ENCODE data around the gene MED8. TPM values are rescaled to one million over a fixed set of nuclear protein-coding genes. Genes with fewer than 3 reads are reported as not detected.

MED8 gene
- total and polyA plus RNA-seq, 9 of the 15 experiments (the other 6 are each of a cell fraction or from before 2014, with no cell fraction given) = 23.0 to 120 (median 56.4) TPM

DNA sequence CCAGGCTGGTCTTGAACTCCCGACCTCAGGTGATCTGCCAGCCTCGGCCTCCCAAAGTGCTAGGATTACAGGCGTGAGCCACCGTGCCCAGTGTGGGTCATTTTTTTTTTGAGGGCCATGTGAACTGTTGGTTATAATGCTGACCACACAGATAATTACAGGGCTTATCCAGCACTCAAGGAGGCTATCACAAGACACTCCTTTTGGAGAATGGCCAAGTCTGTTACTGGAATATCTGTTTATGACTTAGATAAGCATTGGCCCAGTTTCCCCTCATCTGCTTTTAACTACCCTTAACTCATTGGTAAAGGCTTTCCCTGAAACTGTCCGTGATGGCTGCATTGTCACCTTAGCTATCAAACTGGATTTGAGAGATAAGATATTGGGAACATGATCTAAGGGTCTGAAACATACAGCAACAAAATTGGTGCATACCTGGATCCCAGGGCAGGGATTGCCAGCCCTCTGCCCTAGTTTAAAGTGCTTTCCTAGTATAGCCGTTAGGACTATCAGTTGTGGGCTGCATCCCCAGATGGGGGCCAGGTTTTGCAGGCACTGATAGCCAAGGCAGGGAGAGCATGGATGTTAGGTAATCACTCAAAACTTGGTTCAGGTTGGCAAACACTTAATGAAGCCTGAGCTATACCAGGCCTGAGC lies 15.7 kb upstream of the MED8 start (continued):
- TF ChIP-seq, protein P1, sequence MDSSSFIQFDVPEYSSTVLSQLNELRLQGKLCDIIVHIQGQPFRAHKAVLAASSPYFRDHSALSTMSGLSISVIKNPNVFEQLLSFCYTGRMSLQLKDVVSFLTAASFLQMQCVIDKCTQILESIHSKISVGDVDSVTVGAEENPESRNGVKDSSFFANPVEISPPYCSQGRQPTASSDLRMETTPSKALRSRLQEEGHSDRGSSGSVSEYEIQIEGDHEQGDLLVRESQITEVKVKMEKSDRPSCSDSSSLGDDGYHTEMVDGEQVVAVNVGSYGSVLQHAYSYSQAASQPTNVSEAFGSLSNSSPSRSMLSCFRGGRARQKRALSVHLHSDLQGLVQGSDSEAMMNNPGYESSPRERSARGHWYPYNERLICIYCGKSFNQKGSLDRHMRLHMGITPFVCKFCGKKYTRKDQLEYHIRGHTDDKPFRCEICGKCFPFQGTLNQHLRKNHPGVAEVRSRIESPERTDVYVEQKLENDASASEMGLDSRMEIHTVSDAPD (CRISPR knock-in tag; IDR thresholded peaks at IDR 0.05) = no peak
- TF ChIP-seq, protein P2, sequence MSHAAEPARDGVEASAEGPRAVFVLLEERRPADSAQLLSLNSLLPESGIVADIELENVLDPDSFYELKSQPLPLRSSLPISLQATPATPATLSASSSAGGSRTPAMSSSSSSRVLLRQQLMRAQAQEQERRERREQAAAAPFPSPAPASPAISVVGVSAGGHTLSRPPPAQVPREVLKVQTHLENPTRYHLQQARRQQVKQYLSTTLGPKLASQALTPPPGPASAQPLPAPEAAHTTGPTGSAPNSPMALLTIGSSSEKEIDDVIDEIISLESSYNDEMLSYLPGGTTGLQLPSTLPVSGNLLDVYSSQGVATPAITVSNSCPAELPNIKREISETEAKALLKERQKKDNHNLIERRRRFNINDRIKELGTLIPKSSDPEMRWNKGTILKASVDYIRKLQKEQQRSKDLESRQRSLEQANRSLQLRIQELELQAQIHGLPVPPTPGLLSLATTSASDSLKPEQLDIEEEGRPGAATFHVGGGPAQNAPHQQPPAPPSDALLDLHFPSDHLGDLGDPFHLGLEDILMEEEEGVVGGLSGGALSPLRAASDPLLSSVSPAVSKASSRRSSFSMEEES (CRISPR knock-in tag; IDR thresholded peaks at IDR 0.05) = 0 out of 2 replicates have a peak, but pooled peaks have one; percentile 1
- TF ChIP-seq NCOA6 (IDR thresholded peaks at IDR 0.05) = no peak
- TF ChIP-seq ZNF347 (CRISPR knock-in tag; IDR thresholded peaks at IDR 0.05; ENCODE audit: low read depth) = no peak
- TF ChIP-seq, protein P3, sequence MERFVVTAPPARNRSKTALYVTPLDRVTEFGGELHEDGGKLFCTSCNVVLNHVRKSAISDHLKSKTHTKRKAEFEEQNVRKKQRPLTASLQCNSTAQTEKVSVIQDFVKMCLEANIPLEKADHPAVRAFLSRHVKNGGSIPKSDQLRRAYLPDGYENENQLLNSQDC (CRISPR knock-in tag; IDR thresholded peaks at IDR 0.05) = no peak
- TF ChIP-seq MCM2 (IDR thresholded peaks at IDR 0.05; ENCODE audit: low read depth) = no peak
- TF ChIP-seq, protein P4, sequence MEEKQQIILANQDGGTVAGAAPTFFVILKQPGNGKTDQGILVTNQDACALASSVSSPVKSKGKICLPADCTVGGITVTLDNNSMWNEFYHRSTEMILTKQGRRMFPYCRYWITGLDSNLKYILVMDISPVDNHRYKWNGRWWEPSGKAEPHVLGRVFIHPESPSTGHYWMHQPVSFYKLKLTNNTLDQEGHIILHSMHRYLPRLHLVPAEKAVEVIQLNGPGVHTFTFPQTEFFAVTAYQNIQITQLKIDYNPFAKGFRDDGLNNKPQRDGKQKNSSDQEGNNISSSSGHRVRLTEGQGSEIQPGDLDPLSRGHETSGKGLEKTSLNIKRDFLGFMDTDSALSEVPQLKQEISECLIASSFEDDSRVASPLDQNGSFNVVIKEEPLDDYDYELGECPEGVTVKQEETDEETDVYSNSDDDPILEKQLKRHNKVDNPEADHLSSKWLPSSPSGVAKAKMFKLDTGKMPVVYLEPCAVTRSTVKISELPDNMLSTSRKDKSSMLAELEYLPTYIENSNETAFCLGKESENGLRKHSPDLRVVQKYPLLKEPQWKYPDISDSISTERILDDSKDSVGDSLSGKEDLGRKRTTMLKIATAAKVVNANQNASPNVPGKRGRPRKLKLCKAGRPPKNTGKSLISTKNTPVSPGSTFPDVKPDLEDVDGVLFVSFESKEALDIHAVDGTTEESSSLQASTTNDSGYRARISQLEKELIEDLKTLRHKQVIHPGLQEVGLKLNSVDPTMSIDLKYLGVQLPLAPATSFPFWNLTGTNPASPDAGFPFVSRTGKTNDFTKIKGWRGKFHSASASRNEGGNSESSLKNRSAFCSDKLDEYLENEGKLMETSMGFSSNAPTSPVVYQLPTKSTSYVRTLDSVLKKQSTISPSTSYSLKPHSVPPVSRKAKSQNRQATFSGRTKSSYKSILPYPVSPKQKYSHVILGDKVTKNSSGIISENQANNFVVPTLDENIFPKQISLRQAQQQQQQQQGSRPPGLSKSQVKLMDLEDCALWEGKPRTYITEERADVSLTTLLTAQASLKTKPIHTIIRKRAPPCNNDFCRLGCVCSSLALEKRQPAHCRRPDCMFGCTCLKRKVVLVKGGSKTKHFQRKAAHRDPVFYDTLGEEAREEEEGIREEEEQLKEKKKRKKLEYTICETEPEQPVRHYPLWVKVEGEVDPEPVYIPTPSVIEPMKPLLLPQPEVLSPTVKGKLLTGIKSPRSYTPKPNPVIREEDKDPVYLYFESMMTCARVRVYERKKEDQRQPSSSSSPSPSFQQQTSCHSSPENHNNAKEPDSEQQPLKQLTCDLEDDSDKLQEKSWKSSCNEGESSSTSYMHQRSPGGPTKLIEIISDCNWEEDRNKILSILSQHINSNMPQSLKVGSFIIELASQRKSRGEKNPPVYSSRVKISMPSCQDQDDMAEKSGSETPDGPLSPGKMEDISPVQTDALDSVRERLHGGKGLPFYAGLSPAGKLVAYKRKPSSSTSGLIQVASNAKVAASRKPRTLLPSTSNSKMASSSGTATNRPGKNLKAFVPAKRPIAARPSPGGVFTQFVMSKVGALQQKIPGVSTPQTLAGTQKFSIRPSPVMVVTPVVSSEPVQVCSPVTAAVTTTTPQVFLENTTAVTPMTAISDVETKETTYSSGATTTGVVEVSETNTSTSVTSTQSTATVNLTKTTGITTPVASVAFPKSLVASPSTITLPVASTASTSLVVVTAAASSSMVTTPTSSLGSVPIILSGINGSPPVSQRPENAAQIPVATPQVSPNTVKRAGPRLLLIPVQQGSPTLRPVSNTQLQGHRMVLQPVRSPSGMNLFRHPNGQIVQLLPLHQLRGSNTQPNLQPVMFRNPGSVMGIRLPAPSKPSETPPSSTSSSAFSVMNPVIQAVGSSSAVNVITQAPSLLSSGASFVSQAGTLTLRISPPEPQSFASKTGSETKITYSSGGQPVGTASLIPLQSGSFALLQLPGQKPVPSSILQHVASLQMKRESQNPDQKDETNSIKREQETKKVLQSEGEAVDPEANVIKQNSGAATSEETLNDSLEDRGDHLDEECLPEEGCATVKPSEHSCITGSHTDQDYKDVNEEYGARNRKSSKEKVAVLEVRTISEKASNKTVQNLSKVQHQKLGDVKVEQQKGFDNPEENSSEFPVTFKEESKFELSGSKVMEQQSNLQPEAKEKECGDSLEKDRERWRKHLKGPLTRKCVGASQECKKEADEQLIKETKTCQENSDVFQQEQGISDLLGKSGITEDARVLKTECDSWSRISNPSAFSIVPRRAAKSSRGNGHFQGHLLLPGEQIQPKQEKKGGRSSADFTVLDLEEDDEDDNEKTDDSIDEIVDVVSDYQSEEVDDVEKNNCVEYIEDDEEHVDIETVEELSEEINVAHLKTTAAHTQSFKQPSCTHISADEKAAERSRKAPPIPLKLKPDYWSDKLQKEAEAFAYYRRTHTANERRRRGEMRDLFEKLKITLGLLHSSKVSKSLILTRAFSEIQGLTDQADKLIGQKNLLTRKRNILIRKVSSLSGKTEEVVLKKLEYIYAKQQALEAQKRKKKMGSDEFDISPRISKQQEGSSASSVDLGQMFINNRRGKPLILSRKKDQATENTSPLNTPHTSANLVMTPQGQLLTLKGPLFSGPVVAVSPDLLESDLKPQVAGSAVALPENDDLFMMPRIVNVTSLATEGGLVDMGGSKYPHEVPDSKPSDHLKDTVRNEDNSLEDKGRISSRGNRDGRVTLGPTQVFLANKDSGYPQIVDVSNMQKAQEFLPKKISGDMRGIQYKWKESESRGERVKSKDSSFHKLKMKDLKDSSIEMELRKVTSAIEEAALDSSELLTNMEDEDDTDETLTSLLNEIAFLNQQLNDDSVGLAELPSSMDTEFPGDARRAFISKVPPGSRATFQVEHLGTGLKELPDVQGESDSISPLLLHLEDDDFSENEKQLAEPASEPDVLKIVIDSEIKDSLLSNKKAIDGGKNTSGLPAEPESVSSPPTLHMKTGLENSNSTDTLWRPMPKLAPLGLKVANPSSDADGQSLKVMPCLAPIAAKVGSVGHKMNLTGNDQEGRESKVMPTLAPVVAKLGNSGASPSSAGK (IDR thresholded peaks at IDR 0.05) = no peak; the same call in 1 of the 2 replicates
- no peak for TF ChIP-seq POLR2G (IDR thresholded peaks at IDR 0.05; ENCODE audit: low read depth, low read length)
- no peak for TF ChIP-seq ZSCAN32 (CRISPR knock-in tag; IDR thresholded peaks at IDR 0.05)
- TF ChIP-seq, protein P5, sequence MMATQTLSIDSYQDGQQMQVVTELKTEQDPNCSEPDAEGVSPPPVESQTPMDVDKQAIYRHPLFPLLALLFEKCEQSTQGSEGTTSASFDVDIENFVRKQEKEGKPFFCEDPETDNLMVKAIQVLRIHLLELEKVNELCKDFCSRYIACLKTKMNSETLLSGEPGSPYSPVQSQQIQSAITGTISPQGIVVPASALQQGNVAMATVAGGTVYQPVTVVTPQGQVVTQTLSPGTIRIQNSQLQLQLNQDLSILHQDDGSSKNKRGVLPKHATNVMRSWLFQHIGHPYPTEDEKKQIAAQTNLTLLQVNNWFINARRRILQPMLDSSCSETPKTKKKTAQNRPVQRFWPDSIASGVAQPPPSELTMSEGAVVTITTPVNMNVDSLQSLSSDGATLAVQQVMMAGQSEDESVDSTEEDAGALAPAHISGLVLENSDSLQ (IDR thresholded peaks at IDR 0.05) = 0 out of 2 replicates have a peak, but pooled peaks have one; percentile 29
